Measurements from ENCODE around the gene KRTAP3-3. TPM values are rescaled to one million over a fixed set of nuclear protein-coding genes. Genes with fewer than 3 reads are reported as not detected.

The KRTAP3-3 gene
- total and polyA plus RNA-seq, 2 of the 4 experiments (the other 2 are of a cell fraction): not detected

Small RNA genes lying within 50 kb of the gene (microRNA-seq; reads per million reads assigned to microRNA genes)
- gene KRTAP3-4P (ENCODE audit: insufficient read depth, insufficient read length): not detected

Small RNA genes lying within 50 kb of the gene (small RNA-seq; reads per million reads assigned to genes)
- 0 reads per million in 5 experiments for gene KRTAP3-4P

Other genes with a start within 250 kb of the KRTAP3-3 start
Only the 30 nearest of the 36 such genes appear.
- not detected in 2 replicates for gene KRT28, start 194.2 kb downstream of the KRTAP3-3 start, total RNA-seq (2012; rRNA removed)
- gene KRT28, start 194.2 kb downstream of the KRTAP3-3 start, polyA plus RNA-seq (2012; rRNA removed): not detected in 2 replicates
- 0.18 and 1.1 TPM in 2 replicates for gene KRT10, start 171.6 kb downstream of the KRTAP3-3 start, total RNA-seq (2012; rRNA removed)
- gene KRT10, start 171.6 kb downstream of the KRTAP3-3 start, polyA plus RNA-seq (2012; rRNA removed): 18.3 and 18.5 TPM in 2 replicates
- not detected in 2 replicates for gene KRT12, start 126.9 kb downstream of the KRTAP3-3 start, total RNA-seq (2012; rRNA removed)
- not detected in 2 replicates for gene KRT12, start 126.9 kb downstream of the KRTAP3-3 start, polyA plus RNA-seq (2012; rRNA removed)
- gene KRT20, start 108.9 kb downstream of the KRTAP3-3 start, total RNA-seq (2012; rRNA removed): not detected in 2 replicates
- not detected in 2 replicates for gene KRT20, start 108.9 kb downstream of the KRTAP3-3 start, polyA plus RNA-seq (2012; rRNA removed)
- 0.28 and 0.36 TPM in 2 replicates for gene KRT23, start 56.5 kb downstream of the KRTAP3-3 start, total RNA-seq (2012; rRNA removed)
- 0.32 and 0.39 TPM in 2 replicates for gene KRT23, start 56.5 kb downstream of the KRTAP3-3 start, polyA plus RNA-seq (2012; rRNA removed)
- not detected in 2 replicates for gene KRT39, start 27.2 kb downstream of the KRTAP3-3 start, total RNA-seq (2012; rRNA removed)
- gene KRT39, start 27.2 kb downstream of the KRTAP3-3 start, polyA plus RNA-seq (2012; rRNA removed): 0.15 TPM in 1 of 2 replicates, not detected in the other
- not detected in 2 replicates for gene KRT40, start 9.8 kb downstream of the KRTAP3-3 start, total RNA-seq (2012; rRNA removed)
- gene KRT40, start 9.8 kb downstream of the KRTAP3-3 start, polyA plus RNA-seq (2012; rRNA removed): not detected in 2 replicates
- not detected in 2 replicates for gene KRTAP3-2, start 5.7 kb upstream of the KRTAP3-3 start, total RNA-seq (2012; rRNA removed)
- gene KRTAP3-2, start 5.7 kb upstream of the KRTAP3-3 start, polyA plus RNA-seq (2012; rRNA removed): not detected in 2 replicates
- gene KRTAP3-1, start 15.0 kb upstream of the KRTAP3-3 start, total RNA-seq (2012; rRNA removed): not detected in 2 replicates
- not detected in 2 replicates for gene KRTAP3-1, start 15.0 kb upstream of the KRTAP3-3 start, polyA plus RNA-seq (2012; rRNA removed)
- gene KRTAP1-5, start 33.0 kb upstream of the KRTAP3-3 start, total RNA-seq (2012; rRNA removed): 33.1 and 34.8 TPM in 2 replicates
- 27.0 and 35.9 TPM in 2 replicates for gene KRTAP1-5, start 33.0 kb upstream of the KRTAP3-3 start, polyA plus RNA-seq (2012; rRNA removed)
- gene KRTAP1-4, start 36.0 kb upstream of the KRTAP3-3 start, total RNA-seq (2012; rRNA removed): not detected in 2 replicates
- gene KRTAP1-4, start 36.0 kb upstream of the KRTAP3-3 start, polyA plus RNA-seq (2012; rRNA removed): not detected in 2 replicates
- not detected in 2 replicates for gene KRTAP1-3, start 40.7 kb upstream of the KRTAP3-3 start, total RNA-seq (2012; rRNA removed)
- gene KRTAP1-3, start 40.7 kb upstream of the KRTAP3-3 start, polyA plus RNA-seq (2012; rRNA removed): not detected in 2 replicates
- 0.83 and 0.90 TPM in 2 replicates for gene KRTAP1-1, start 47.3 kb upstream of the KRTAP3-3 start, total RNA-seq (2012; rRNA removed)
- gene KRTAP1-1, start 47.3 kb upstream of the KRTAP3-3 start, polyA plus RNA-seq (2012; rRNA removed): 1.2 and 1.5 TPM in 2 replicates
- gene KRTAP2-1, start 53.2 kb upstream of the KRTAP3-3 start, total RNA-seq (2012; rRNA removed): not detected in 2 replicates
- gene KRTAP2-1, start 53.2 kb upstream of the KRTAP3-3 start, polyA plus RNA-seq (2012; rRNA removed): not detected in 2 replicates
- gene KRTAP2-2, start 61.1 kb upstream of the KRTAP3-3 start, total RNA-seq (2012; rRNA removed): not detected in 2 replicates
- 0.17 TPM in 1 of 2 replicates, not detected in the other for gene KRTAP2-2, start 61.1 kb upstream of the KRTAP3-3 start, polyA plus RNA-seq (2012; rRNA removed)
- 1.4 TPM in 2 replicates for gene KRTAP2-3, start 66.0 kb upstream of the KRTAP3-3 start, total RNA-seq (2012; rRNA removed)
- gene KRTAP2-3, start 66.0 kb upstream of the KRTAP3-3 start, polyA plus RNA-seq (2012; rRNA removed): 35.2 and 35.6 TPM in 2 replicates
- not detected in 2 replicates for gene KRTAP2-4, start 71.7 kb upstream of the KRTAP3-3 start, total RNA-seq (2012; rRNA removed)
- not detected in 2 replicates for gene KRTAP2-4, start 71.7 kb upstream of the KRTAP3-3 start, polyA plus RNA-seq (2012; rRNA removed)
- not detected in 2 replicates for gene KRTAP4-7, start 90.0 kb upstream of the KRTAP3-3 start, total RNA-seq (2012; rRNA removed)
- 0.11 TPM in 1 of 2 replicates, not detected in the other for gene KRTAP4-7, start 90.0 kb upstream of the KRTAP3-3 start, polyA plus RNA-seq (2012; rRNA removed)
- gene KRTAP4-8, start 104.0 kb upstream of the KRTAP3-3 start, total RNA-seq (2012; rRNA removed): not detected in 2 replicates
- not detected in 2 replicates for gene KRTAP4-8, start 104.0 kb upstream of the KRTAP3-3 start, polyA plus RNA-seq (2012; rRNA removed)
- not detected in 2 replicates for gene KRTAP4-16, start 108.0 kb upstream of the KRTAP3-3 start, total RNA-seq (2012; rRNA removed)
- gene KRTAP4-16, start 108.0 kb upstream of the KRTAP3-3 start, polyA plus RNA-seq (2012; rRNA removed): not detected in 2 replicates
- gene KRTAP4-9, start 111.2 kb upstream of the KRTAP3-3 start, total RNA-seq (2012; rRNA removed): not detected in 2 replicates
- gene KRTAP4-9, start 111.2 kb upstream of the KRTAP3-3 start, polyA plus RNA-seq (2012; rRNA removed): 0.24 TPM in 2 replicates
- not detected in 2 replicates for gene KRTAP4-11, start 124.2 kb upstream of the KRTAP3-3 start, total RNA-seq (2012; rRNA removed)
- not detected in 2 replicates for gene KRTAP4-11, start 124.2 kb upstream of the KRTAP3-3 start, polyA plus RNA-seq (2012; rRNA removed)
- 0.18 TPM in 1 of 2 replicates, not detected in the other for gene KRTAP4-12, start 130.0 kb upstream of the KRTAP3-3 start, total RNA-seq (2012; rRNA removed)
- gene KRTAP4-12, start 130.0 kb upstream of the KRTAP3-3 start, polyA plus RNA-seq (2012; rRNA removed): 1.0 and 1.1 TPM in 2 replicates
- not detected in 2 replicates for gene KRTAP4-6, start 146.4 kb upstream of the KRTAP3-3 start, total RNA-seq (2012; rRNA removed)
- gene KRTAP4-6, start 146.4 kb upstream of the KRTAP3-3 start, polyA plus RNA-seq (2012; rRNA removed): not detected in 2 replicates
- gene KRTAP4-5, start 155.7 kb upstream of the KRTAP3-3 start, total RNA-seq (2012; rRNA removed): not detected in 2 replicates
- not detected in 2 replicates for gene KRTAP4-5, start 155.7 kb upstream of the KRTAP3-3 start, polyA plus RNA-seq (2012; rRNA removed)
- gene KRTAP4-4, start 166.6 kb upstream of the KRTAP3-3 start, total RNA-seq (2012; rRNA removed): not detected in 2 replicates
- not detected in 2 replicates for gene KRTAP4-4, start 166.6 kb upstream of the KRTAP3-3 start, polyA plus RNA-seq (2012; rRNA removed)
- gene KRTAP4-3, start 174.1 kb upstream of the KRTAP3-3 start, total RNA-seq (2012; rRNA removed): not detected in 2 replicates
- gene KRTAP4-3, start 174.1 kb upstream of the KRTAP3-3 start, polyA plus RNA-seq (2012; rRNA removed): not detected in 2 replicates
- gene KRTAP4-2, start 184.1 kb upstream of the KRTAP3-3 start, total RNA-seq (2012; rRNA removed): not detected in 2 replicates
- not detected in 2 replicates for gene KRTAP4-2, start 184.1 kb upstream of the KRTAP3-3 start, polyA plus RNA-seq (2012; rRNA removed)
- not detected in 2 replicates for gene KRTAP4-1, start 190.7 kb upstream of the KRTAP3-3 start, total RNA-seq (2012; rRNA removed)
- gene KRTAP4-1, start 190.7 kb upstream of the KRTAP3-3 start, polyA plus RNA-seq (2012; rRNA removed): not detected in 2 replicates
- gene KRTAP9-1, start 195.7 kb upstream of the KRTAP3-3 start, total RNA-seq (2012; rRNA removed): not detected in 2 replicates
- gene KRTAP9-1, start 195.7 kb upstream of the KRTAP3-3 start, polyA plus RNA-seq (2012; rRNA removed): not detected in 2 replicates